Kasumi-1 (cell line): ENCODE measurements around the gene ARL10.

Source experiments
- DNase-seq, 2 experiments: peaks; one replicate each; lab custom pipeline; 2025; lab: John Stamatoyannopoulos, UW

The ARL10 gene

DNA sequence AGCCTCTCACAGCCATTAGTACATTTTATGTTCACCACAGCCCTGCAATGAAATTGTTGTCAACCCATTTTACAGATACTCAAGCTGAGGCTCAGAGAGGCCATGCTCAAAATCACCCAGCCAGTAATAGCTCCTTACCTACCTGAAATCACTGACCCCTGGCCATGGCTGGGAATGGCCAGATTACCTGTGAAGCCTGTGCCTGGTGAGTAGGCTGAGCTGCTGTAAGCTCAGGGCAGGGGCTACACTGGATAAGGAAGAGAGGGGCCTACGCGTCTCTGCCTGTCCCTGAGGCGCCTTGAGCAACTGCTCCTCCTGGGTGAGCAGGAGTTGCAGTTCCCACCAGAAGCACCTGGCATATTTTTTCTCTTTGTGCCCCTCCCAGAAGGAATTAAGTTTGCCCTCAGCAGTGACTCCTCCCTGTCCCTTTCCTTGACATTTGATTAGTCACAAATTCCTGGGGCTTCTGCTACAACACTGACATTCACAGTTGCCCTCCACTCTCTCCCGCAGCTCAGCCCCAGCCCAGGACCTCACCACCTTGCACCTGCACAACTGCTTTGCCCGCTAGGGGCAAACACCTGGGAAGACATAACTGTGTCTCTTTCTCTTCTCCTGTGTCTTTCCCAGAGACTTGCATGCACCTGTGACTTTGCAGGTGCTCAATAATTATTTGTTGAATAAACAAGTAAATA, 45.3 kb downstream of the ARL10 start:
- DNase-seq: no peak

DNA sequence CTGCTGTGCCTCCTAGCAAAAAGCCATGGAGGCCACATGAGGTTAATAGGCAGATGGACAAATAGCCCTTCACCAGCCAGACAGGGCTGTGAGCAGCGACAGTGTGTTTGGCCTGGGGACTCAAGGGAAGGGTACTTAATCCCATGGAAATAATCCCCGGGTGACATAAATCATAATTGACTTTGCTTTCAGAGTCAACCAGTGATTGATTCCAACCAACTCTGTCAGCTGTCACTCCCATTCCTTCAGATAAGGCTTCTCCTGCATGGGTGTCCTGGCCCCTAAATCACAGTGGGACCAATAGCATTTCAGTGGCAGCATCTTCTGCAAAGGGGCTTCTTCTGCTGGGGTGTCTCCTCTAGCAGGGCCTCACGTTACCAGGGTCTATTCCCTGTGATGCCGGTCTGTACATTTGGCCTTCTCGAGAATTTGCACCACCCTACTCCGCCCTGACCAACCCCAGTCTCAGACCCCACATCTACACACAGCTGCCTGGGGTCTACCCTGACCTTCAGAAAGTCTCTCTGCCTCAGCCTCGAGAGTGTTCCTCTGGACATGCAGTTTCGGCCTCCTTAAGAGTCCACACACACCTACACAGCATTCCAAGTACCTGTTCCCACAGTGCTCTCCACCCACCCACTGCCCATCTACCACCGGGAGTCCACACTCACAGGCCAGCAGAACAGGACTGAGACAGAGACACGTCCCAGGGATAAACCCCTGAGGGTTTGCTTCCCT, 47.4 kb downstream of the ARL10 start:
- DNase-seq: no peak

DNA sequence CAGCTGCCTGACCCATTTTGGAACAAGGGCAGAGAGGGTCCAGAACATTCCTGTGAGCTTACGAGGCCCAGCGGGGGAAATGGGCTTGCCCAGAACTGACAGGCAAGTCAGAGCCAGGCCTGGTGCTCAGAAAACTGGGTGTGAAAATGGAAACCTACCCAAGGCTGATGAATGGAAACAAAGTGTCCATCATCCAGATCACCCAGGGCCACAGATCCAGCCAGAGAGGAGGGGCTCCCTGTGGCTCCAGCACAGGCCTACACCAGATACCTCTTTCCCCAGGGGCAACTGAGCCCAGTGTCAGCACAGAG, 47.9 kb downstream of the ARL10 start:
- no peak for DNase-seq

DNA sequence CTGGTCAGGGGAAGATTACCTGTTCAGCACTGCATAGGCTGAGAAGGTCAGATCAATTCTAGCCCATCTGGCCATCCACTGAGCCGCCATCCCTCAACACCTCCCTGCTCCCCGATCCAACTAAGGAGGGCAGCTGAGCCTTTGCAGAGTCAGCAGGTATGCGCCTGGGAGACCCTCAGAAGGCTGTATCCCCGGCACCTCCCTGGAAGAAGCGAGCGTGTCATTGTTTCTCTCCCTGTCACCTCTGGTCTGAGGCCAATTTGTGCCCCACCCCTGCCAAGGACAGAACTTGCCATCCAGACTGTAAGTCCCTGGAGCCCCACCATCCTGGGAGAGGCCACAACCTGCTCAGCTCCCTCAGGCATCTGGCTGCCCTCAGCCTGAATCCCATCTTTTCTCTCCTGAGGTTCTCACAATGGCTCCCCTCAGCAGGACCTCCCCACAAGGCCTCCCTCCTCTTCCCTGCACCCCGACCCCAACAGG, 48.5 kb downstream of the ARL10 start:
- DNase-seq: no peak

DNA sequence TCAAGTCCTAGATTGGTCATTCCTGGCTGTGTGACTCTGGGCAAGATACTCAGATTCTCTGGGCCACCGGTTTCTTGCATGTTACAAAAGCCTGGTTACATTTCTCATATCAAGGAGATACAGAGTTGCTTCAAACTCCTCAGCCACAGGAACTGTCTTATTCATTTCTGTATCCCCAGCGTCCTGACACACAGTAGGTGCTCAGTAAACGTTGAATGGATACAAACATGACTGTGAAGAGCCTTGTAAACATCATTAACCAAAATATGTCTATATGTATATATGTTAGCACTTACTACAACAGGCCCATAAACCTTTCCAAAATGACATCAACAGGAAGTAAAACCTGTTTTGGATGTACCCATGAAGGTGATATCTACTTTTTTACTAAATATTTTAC, 49.4 kb downstream of the ARL10 start:
- no peak for DNase-seq

DNA sequence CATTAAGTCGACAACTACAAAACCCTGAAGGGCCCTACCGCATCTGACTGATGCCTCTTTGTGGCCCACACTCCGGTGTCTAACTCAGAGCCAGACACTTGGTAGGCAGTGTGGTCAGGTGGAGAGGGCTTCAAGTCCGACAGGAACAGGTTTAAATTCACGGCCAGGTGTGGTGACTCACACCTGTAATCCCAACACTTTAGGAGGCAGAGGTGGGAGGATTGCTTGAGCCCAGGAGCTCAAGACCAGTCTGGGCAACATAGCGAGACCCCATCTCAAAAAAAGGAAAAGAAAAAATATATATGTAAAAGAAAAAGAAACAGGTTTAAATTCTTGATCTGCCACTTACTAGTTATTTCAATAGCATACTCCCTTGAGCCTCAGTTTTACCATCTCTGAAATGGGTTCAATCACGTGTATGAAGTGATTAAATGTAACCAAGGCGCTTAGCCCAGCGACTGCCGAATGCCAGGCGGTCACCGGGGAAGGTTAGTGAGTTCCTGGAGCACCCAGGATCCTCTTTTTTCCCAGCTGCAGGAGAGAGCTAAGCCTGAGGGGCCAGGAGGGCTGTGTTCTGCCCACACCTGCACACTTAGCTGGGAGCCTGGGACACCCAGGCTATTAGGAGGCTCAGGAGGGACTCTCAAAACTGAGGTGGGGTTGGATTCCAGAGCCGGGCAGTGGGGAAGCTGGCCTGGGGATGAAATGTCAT, 50.1 kb downstream of the ARL10 start:
- no peak for DNase-seq

DNA sequence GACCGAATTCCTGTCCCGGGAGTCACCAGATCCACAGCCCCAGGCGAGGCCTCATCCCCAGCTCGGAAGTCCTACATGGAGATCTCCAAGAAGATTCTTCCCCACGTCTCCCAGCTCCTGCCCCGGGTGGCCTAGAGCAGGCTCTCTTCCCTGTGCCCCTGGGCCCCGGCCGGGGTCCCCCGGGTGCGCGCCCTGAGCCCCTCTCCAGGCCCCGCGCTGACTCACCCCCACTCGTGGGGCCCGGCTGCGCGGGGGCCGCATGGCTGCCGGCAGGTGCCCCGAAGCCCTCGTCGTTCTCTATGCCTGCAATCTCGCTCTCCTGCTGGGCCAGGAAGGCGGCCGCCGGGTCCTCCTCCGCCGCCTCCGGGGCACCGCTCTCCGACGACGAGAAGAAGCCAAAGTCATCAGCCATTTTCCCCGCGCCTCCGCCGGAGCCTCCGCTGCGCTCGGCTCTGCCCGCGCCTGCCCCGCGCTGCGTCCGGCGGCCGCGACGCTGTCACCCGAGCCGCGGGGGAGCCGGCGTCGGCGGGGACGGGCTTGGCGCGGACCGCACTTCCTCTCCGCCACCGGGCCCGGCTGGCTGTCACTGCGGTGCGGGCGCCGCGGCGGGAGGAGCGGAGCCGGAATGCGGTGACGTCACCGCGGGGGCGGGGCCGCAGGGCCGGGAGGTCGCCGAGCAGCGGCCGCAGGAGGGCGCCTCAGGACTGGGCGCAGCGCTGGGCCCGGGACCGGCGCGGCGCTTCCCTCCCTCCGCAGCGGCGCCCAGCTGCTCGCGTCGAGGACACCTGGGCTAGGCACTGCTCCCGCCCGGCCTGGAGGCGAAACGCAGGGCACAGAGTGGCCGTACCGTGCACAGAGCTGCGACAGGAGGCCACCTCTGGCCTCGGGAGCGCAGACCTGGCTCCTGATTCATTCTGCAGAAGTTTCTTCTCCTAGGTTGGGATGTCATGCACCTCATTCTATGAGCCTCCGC, 51.0 kb downstream of the ARL10 start, which contains the start of gene CLTB:
Gene CLTB, minus strand, starts transcription at position 588 of the 973 bp plus-strand sequence. Its CDS starts 176 bp downstream, at position 412.
- DNase-seq: peak; percentile 63 to 71

DNA sequence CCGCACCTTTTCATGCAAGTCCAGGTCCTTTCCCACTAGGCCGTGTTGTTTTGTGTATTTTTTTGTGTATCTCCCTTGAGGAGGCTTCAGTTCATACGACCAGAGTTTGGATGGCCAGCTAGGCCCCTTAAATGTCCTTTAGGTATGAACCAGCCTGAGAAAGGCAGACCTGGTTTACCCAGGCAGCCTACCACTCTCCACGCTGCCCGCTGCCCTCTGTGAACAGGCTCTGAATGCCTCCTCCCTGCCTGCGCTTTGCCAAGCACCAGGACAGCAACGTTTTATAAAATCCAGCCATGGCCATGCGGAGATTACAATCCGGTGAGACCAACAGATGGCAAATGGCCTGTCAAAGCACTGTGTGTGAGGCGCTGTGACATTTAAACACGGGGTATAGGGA, 51.7 kb downstream of the ARL10 start:
- no peak for DNase-seq

DNA sequence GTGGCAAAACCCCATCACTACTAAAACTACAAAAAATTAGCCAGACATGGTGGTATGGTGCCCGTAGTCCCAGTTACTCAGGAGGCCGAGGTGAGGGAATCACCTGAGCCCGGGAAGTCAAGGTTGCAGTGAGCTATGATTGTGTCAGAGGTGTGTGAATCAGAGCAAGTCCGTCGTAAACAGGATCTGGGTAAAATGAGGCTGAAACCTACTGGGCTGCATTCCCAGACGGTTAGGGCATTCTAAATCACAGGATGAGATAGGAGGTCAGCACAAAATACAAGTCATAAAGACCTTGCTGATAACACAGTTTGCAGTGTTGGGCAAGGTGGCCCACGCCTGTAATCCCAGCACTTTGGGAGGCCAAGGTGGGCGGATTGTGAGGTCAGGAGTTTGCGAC, 53.0 kb downstream of the ARL10 start:
- no peak for DNase-seq

DNA sequence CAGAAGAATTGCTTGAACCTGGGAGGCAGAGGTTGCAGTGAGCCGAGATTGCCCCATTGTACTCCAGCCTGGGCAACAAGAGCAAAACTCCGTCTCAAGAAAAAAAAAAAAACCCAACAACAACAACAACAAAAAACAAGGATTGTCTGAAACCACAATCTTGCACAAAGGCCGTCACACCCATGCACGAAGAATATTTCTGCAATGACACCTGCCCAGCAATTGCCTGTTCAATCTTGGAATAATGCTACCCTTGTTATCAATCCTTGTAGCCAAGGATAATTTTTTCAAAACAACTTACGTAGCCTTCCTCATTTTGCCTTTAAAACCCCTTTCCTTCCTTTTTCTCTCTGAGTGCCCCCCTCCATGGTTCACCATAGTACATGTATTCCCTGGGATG, 54.8 kb downstream of the ARL10 start:
- DNase-seq: no peak

DNA sequence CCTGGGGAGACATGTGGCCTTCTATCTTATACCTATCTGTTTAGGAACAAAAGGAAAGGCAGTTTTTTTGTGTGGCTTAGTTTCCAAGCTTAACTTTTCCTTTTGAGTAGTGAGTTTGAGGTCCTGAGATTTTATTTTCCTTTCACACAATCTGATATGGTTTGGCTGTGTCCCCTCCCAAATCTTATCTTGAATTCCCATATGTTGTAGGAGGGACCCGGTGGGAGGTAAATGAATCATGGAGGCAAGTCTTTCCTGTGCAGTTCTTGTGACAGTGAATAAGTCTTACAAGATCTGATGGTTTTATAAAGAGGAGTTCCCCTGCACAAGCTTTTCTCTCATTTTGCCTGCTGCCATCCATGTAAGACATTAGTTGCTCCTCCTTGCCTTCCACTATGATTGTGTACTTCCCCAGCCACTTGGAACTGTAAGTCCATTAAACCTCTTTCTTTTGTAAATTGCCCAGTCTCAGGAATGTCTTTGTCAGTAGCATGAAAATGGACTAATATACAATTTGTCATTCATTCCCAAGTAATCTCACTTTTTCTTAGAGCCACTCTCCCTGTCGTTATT, 55.8 kb downstream of the ARL10 start:
- DNase-seq: no peak

DNA sequence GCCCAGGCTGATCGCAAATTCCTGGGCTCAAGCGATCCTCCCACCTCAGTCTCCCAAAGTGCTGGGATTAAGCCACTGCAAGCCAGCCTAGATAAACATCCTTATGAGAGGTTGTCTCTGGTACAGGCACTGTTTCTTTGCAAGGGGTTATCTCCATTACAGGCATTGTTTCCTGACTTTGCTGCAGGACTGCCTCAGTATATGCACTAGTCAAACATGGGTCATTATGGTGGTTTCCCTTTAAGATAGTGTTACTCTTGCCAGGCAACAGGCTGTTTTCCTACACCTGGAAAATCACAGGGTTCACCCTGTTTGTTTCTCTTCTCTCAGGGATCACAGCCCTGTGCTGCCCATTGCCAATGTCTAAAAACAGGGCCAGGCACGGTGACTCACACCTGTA, 58.9 kb downstream of the ARL10 start:
- DNase-seq: no peak

DNA sequence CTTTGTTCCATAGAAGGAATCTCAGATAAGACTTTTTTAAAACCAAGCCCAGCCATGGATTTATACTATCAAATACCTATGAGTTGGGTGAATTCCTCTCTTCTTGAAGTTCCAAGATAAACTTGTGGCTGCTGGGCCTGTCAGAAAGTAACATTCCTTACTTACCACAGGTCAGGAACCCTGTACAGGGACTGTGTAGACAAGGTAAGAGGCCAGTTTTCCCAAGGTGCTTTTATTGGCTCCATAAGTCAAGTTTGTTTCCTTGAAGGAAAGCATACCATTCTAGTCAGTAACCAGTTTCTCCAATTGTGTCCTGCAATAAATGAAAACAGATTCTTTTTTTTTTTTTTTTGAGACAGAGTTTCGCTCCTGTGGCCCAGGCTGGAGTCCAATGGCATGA, 59.9 kb downstream of the ARL10 start:
- DNase-seq: no peak

DNA sequence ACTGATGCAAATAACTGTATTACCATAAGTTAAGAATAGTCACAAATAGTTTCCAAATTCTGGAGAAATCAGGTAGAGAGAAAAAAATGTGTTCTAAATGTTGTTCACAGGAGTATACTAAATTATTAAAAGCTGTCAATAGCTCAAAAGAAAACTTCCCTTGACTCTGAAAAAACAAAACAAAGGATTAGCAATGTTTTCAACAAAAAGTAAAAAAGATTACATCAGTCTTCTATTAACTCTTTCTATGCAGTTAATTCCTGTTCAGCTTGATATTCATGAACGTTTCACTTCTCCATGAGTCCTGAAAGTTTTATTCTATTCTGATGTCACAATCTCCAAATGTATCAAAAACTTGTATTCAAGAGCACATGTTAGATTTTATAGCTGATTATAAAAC, 60.5 kb downstream of the ARL10 start:
- DNase-seq: no peak

DNA sequence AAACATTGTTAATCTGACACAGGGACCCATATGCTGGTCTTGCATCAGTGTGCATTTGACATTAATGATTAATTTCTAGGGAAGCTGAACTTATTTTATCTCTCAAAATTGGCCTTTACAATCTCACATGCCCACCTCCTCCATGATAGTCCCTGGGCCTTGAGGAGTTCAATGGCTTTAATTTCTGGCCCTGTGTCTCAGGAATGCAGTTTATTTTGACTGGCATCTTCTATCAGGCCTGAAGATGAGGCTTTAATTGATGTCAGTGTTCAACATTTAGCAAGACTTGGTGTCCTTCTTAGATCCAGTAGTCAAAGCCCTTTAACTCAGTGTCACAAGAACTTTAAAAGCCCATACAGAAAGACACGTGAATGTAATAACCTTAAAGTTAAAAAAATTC, 61.6 kb downstream of the ARL10 start:
- DNase-seq: no peak

DNA sequence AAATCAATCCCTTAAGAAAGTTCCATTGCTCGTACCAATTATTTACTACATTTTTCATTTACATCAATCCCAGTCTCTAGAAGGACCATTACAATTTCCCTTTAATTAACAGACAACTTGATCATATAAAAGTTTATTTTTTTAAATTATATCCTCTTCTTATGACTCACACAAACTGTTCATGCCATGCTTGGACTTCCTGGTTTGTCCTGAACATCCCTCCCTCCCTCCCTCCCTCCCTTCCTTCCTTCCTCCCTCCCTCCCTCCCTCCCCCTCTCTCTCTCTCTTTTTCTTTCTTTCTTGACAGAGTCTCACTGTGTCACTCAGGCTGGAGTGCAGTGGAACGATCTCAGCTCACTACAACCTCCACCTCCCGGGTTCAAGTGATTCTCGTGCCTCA, 62.7 kb downstream of the ARL10 start:
- DNase-seq: no peak

DNA sequence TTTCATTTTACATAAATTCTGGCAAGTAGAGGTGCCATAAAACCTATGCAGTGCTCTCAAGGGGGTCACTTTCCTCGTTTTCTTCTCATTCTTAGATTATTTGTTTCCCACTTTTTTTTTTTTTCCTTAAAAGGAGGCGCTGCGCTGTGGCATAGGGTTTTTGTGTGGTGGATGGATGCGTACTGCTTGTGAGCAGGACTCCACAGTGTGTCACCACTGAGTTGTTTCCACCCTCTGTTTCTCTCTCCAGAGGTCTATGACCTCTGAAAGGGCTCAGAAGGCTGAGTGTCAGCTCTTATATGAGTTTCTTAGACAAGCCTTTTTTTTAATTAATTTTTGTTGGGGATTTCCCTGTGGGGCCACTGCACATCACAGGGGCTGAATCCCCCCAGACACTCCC, 64.7 kb downstream of the ARL10 start:
- DNase-seq: no peak
